HG03354 (cell line): ENCODE results near the gene PRKCH.

Source experiments
- ATAC-seq: cut with Tn5 transposase; IDR thresholded peaks from one replicate; pipeline ENCODE4 v1.9.1; 2021; ENCODE audit warnings: mild to moderate bottlenecking; ENCODE audit not compliant: unreplicated experiment, poor library complexity, severe bottlenecking

The PRKCH gene

DNA sequence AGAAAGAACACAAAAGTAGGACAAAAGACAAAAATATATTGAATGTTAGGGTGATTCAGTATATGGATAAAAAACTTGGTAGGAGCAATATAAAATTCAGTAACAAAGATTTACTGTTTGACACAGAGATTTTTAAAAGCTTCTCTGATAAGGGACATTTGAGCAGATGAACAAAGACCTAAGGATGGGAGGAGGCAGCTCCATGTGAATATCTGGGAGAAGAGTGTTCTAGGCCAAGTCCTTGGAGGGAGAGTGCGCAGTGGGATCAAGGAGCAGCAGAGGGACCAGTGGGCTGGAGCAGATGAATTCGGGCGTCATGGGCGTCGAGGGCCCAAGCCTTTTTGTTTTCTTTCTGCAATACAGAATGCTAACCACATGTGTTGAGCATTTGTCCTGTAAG, 174.4 kb downstream of the PRKCH start:
- ATAC-seq: no peak

DNA sequence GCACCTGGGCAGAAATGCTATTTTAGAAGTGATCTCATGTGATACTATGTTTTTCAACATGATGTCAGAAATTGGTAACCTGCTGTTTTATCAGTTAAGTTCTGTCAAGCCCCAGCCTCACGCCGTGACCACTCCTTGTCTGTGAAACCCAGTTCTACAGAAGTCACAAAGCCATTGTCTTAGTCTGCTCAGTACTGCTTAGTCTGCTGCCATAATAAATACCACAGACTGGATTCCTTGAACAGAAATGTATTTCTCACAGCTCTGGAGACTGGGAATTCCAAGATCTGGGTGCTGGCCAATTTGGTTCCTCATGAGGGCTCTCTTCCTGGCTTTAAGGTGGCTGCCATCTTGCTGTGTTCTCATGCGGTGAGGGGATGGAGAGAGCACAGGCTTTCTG, 176.9 kb downstream of the PRKCH start:
- no peak for ATAC-seq

DNA sequence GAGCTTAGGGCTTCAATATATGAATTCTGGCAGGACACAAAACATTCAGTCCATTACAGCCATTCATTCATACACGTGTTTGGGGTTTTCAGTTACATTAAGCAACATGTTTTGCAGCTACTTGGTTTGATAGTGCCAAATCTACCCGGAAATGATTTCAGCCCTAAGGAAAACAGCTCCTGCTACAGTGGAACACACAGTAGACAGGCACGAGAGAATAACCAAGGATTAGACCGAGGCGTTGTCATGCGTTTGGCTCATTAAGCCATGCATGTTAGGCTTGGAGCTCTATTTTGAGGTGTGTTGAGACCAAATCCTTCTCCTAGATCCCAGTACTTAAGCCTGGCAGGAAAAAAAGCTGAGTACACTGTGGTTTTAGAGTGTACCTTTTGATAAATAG, 177.4 kb downstream of the PRKCH start:
- ATAC-seq: no peak

DNA sequence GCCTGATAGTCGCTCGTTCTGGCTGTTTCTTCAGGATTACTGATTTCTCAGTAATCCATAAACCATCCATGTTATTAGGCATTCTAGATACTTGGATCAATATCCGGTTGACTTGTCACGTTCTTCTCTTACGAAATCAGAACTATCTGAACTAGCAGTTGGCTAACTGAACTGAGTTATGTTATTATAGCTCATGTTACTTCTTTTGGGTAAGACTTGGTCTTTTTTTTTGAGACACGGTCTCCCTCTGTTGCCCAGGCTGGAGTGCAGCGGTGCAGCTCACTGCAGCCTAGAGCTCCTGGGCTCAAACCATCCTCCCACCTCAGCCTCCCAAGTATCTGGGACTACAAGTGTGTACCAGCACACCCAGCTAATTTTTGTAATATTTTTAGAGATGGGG, 178.6 kb downstream of the PRKCH start:
- ATAC-seq: no peak

DNA sequence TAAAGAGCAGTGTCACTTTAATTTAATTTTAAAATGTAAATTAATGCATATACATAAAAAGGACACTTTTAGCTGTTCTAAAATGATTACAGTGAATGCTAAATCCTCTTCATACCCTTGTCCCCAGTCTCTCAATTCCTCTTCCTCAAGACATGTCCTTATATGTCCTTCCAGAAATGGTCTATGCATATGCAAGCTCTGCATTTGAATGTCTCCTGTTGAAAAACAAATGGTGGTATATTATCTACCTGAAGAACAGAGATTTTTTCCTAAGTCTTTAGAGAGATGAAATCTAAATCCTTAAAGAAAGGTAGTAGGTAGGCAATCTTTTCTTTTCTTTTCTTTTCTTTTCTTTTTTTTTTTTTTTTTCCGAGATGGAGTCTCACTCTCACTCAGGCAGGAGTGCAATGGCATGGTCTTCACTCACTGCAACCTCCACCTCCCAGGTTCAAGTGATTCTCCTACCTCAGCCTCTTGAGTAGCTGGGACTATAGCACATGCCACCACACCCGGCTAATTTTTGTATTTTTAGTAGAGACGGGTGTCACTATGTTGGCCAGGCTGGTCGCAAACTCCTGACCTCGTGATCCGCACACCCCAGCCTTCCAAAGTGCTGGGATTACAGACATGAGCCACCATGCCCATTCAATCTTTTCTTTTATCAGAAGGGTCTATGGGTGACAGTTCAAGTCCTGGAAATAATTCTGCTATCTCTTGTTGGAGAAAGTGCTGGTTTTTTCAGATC, 180.5 kb downstream of the PRKCH start:
- no peak for ATAC-seq

DNA sequence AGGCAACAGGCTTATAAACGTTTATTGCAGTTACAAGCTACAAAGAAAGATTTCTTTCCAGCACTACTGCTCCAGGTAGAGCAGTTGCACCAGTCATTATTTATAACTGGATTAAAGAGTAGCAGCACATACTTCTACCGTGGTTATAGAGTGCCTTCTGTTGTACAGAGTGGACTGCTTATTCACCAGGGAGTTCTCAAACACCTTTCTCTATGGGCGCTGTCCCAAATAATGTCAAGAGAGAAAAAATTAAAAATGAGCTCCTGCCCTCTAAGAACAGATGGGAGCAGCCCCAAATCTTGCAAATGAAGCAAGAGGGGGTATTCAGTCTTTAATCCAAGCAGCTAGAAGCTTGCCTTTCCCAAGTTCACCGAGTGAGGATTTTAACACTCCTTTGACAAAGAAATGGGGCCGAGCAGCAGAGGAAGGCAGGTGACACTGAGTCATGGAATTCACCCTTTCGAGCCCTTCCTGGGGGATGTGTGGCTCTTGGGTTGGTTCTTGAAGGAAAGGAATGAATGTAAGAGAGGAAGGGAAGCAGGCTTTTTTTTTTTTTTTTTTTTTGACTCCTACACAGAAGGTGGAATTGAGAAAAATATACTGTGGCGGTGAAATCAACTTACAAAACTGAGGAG, 181.2 kb downstream of the PRKCH start:
- ATAC-seq: peak; percentile 23

DNA sequence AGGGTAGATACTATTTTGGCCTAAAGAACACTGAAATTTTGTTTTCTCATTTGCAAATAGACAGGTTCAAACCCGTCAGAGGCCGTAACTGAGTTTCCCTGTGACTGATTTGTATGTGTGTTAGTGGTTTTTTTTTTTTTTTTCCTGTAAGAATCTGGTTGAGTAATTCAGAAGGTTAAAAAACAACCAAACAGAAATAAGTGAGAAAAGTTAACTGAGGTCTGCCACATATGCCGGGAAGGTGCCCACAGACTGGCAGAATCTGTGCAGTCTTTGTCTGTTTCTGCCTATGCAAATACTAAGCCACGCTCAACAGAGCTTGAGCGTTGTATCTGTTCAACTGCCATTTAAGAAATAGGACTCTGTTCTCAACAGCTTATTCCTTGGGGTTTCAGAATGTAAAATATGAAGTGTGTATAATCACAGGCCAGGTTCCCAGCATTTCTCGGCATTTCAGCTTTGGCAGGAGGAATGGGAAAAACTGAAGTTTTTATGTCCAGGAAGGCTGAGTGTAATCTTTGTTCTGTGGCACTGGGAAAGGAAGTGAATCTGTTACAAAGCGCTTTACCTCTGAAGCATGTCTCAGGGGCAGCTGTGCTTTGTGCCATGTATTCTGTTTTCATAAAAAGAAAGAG, 181.9 kb downstream of the PRKCH start:
- ATAC-seq: peak; percentile 91

DNA sequence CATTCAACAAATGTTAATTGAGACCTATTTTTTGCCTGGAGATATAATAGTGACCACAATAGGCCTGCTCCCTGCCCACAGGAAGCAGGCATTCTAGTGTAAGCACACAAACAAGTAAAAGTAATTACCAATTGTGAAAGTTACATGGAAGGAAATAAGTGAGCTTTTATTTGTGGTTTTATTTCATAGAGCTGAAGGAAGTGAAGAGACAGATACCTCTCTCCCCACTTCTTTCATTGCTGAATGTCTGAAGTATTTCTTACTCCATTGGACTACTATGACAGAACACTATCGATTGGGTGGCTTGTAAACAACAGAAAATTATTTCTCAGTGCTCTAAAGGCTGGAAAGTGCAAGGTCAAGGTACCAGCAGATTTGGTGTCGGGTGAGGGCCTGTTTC, 183.5 kb downstream of the PRKCH start:
- ATAC-seq: no peak

DNA sequence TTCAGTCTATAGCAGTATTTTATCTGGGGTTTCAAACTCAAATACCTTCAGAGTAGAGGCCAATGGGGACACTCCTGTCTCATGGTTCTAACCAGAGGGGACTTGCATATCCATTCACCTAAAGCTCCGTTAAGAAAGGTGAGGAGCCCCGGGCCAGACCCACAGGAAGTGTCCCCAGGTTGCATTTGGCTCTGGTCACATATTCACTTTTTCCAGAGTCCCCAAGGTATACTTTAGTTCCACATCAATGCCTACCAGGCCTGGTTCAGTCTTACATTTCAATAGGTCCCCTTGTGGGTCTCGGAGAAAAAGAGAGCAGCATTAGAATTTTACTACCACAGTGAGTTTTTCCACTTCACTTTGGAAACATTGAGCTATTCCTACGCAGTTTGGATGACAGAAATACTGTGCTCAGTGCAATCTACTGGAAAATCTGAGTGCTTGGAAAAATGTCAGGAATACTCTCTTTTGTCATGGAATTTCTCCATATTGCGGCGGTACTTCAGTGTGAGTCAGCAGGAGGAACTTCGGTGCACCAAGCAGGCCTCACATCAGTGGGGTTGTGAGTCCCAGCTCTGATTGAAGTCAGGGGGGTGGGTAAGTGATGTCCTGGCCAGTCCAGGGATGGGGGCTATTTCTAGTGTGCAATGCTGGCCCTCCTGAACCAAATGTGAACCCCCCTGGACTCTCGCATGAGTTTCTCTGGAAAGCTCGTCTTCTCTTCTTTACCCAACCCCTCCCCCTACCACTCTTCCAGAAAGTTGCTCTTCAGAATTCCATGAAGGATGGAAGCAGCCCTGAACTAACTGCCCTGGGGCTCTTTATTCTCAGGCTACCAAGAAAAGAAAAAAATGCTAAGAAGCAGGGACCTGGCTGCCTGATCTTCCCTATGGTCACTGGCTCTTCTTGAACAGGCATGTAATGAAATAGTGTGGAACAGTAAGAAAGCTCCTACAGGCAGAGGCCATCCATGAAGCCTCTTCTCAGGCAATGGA, 184.7 kb downstream of the PRKCH start:
- no peak for ATAC-seq

DNA sequence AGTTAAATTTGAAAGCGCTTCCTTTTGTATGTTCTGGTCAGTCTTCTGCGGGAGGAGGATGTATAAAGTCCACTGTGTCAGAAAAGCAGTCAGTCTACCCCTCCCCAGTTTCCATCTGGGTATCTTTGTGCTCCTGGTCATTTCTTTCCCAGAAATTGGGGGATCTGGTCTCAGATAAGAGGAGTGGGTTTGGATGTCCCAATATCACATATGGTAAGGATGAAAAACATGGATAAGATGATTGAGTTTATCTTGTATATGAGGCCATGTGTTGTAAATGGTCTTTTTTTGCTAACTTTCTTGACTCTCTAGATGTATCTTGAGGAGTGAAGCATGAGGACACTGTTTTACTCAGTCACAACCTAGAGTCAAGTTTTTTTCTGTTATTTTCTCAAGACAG, 187.1 kb downstream of the PRKCH start:
- no peak for ATAC-seq

DNA sequence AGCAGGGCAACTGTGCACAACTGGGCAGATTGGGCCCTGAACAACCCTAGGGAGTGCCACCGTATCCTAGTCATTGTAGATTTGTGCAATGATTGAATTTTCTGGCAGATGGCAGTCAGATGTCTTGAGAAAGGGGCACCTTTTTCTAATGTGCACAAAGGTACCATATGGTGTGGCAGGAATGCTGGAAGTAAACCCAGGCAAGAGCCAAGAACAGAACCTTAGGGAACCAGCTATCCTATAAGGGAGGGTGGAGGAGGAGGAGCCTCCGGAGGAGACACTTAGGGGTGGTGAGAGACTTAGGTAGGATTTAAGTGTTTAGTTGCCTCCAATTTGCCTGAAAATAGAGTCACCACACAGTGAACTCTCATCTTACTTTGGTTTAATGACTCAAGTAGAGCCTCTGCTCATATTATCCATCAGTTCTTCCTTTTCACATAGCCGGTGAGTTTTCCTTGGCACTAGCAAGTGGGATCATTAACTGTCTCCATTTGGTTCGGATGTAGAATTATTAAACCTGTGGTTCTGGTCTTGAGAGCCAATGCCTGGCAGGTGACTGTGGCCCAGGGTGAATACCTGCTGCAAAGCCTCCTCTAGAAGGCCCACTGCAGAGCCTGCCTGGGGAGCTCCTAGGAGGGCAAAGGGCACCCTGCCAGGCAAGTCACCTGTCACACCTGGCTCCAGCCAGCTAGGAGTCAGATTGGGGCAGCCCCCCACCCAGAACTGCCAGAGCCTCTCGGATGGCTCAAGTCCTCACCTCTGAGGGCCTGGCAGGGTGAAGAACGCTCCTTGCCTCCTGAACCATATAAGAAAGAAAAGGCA, 189.6 kb downstream of the PRKCH start:
- no peak for ATAC-seq

DNA sequence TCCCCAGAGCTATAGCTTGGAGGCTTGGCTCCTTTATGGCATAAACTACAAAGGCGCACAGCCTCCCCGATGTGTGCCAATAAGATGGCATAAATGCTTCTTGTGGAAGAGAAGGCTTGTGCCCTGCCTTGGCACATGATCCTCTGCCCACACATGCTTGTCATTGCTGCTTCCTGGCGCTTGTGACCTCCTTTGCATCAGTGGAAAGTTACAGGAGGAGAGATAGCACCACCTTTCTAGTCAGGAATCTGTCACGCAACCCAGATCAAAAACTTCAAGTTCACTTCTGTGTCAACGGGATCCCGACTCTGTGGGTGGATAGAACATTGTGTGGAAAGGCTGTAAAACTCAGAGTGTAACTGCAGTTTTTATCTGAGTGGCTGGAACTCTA, 190.2 kb downstream of the PRKCH start:
- ATAC-seq: no peak

DNA sequence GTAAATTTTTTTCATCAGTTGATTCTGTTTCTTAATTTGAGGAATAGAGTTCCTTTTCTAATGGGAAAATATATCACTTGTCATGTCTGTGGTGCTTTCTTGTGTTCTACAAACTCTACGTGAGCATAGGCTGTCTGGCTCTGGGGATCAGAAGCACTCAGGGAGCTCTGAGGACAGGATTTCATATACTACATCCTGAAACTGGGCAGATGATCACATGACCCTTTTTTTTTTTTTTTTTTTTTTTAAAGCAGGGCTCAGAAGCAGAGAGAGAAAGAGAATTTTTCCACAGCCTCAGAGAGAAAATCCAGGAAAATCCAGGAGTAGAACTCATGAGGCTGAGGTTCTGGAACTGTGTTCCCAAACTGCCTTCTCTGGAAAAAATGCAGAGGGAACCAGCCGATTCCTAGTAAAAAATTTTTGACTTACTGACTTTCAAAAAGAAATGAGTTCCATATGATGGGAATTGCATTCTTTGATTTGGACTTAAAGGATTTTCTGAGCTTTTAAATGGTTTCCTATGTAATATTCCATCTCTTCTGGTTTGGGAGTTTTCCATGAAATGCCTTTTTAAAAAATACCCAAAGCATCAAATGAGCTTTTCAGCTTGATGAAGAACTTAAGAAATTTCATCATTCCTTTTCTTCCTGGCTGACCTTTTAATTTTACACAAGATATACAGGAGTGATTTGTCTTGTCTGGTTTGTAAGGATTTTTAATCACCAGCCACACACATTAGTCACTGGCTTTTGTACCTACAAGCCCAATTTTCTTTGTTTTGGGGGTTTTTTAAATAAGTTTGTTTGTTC, 190.9 kb downstream of the PRKCH start:
- ATAC-seq: no peak

DNA sequence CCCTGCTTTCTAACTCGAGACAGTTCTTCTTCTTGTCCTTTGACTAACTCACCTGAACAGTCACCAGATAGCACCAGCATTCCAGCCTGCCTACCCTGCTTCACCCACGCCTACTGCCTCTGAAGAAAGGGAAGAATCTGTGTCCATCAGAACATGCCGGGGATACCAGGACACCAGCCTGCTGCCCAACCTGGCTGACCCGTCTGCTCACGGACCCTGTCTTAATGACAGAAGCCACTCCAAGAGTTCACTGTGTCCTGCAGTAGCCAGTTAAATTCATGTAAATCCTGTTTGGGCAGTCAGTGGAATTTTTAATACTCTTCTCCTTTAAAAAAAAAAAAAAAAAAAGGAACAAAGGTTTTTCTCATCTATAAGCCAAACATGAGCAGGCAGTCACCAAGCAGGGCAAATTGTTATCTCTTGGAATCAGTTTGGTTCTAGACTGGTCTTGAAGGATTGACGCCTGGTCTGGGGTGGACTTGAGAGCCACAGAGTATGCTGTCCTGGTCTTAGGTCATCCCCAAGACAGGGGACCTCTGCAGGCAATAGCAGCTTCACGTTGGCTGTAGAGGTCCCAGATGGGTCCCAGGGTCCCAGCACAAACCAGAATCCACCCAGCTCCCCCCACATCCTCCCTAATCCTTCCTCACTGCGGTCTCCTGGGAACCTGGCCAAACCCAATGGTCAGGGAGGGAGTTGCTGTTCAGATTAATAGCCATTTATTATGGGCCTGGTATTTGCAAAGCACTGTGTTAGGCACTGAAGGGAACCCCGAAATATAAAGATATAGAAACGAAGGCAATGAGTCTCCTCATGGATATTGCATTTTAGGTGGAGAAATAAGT, 192.8 kb downstream of the PRKCH start:
- ATAC-seq: no peak

DNA sequence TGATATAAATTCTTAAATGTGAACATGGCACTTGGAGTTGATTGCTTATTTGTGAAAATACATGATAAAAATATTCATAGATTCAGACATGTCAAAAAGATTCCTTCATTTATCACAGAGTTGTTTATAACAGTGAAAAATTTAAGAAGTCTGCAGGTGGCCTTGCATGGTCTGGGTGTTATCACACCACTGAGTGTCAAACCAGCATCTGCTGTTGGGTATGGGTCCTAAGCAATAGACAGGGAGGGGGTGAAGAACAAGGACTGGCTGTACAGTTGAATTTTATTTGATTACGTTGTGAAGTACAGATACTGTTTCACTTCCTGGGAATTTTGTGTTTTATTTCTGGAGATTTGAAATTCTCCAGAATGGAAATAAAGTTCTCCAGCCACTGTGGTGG, 193.5 kb downstream of the PRKCH start:
- ATAC-seq: no peak

DNA sequence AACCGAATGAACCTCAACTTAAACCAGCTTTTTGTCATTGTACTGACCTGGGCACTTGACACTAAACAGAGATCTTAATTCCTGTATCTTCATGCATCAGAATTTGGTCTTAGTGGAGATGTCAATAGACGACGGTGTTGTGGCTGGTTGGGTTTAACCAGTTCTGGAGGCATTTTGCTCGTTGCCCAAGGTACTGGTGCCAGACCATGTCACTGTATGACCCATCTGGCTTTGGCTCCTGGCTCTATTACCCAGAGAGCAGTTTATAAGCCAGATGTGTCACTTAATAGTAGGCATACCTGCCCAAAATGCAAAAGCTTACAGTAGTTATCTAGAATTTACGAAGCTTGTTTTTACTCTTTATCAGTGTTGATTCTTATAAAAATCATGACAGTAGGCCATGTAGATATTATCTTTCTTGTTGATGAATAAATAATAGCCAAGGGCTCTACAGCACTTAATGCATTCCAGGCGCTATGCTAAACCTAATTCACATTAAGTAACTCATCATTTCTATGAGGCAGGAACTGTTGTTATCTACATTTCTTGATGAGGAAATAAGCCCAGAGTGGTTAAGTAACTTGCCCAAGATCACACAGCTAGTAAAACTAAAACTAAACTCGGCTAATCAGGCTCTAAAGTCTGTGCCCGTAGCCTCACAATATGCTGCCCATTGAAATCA, 194.2 kb downstream of the PRKCH start:
- ATAC-seq: no peak

DNA sequence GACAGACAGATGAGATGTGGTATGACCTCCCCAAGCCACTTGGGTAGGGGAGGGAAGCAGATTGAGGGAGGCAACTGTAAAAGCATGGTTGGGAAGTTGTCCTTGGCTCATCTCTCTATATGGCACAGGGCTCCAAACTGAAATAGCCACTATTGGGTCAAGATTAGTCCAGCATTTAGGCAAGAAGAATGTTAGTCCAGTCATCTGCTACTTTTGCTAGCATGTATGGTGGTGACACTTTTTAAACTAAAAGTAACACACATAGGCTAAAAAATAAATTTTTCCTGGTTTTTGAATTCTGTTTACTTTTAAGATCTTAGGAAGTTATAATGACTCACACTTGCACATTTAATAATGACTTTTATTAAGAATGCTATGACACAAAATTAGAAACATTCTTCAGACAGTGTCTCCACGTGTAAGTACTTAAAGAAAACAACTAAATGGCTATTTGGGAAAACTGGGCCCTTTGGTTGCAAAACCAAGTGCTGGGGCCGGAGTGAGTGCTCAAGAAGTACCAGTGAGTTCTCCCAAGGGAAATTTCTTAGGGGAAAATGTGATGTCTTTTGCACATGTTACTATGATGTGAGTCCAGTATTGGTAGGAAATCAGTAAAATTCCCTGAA, 194.9 kb downstream of the PRKCH start:
- ATAC-seq: no peak
